ENCODE data around the gene BICC1.

- TF ChIP-seq CTCF (IDR thresholded peaks at IDR 0.05; ENCODE audit: low read depth, low read length) (no peak), POLR2A (IDR thresholded peaks at IDR 0.05; ENCODE audit: extremely low read depth, insufficient read length) (no peak), MAX (IDR thresholded peaks at IDR 0.05; ENCODE audit: low read depth, low read length) (no peak)
Measured at GRCh38 chr10:58868736-58869435, 356.2 kb downstream of the BICC1 start.
